Stimulated activated CD8-positive, alpha-beta memory T cell treated with anti-CD3 and anti-CD28 coated beads, Interleukin-7, amount 100 ng/mL, for 24 hours (primary cell): ENCODE results near the gene NFATC2.

ENCODE experiments used
- DNase-seq: peaks from one replicate; pipeline ENCODE4 v3.0.0-alpha.2; 2020; ENCODE audit warnings: low read depth

NFATC2 gene

DNA sequence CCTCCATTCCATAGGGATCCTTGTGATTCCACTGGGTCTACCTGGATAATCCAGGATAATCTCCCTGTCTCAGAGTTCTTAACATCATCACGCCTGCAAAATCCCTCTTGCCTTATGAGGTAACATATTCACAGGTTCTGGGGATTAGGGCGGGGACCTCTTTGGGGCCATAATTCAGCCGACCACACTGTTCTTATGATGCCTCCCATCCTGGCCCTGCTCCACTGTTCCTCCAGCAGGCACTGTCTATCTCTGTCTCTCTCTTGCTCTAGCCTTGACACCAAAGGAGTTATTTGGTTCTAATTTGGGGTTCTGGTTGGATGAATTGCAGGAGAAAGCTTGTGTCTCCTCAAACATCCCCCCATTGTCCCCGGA, 168.1 kb downstream of the NFATC2 start:
- DNase-seq, result no peak

DNA sequence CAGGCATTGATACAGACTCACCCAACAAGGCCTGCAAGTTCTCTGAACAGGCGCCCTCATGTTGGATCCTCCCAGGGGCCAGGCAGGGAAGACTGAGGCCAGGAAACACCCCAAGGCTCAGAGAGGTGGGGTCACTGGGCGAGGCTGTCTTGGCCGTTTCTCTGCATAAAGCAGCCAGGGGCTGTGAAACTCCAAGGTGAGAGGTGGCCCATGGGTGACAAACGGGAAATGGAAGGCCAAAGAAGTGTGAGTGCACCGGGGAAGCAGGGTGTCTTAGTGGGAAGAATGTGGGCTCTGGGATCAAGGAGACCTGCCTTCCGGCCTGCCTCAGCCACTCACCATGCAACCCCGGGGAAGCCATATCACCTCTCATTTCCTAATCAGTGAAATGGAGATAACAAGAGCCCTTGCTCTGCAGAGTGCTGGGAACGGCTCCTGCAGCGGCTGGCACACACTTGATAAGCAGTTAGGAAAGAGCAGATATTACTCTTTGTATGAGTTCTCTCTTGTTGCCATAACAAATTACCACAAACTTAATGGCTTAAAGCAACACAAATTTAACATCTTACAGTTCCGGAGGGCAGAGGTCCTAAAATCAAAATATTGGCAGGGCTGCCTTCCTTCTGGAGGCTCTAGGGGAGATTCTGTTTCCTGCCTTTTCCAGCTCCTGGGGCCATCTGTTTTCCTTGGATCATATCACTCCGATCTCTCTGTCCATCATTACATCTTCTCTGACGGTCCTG, 168.6 kb downstream of the NFATC2 start:
- DNase-seq, result no peak

- DNase-seq, result no peak
These were observed 169.6 kb downstream of the NFATC2 start for GRCh38 chr20:51372966-51373365.

DNA sequence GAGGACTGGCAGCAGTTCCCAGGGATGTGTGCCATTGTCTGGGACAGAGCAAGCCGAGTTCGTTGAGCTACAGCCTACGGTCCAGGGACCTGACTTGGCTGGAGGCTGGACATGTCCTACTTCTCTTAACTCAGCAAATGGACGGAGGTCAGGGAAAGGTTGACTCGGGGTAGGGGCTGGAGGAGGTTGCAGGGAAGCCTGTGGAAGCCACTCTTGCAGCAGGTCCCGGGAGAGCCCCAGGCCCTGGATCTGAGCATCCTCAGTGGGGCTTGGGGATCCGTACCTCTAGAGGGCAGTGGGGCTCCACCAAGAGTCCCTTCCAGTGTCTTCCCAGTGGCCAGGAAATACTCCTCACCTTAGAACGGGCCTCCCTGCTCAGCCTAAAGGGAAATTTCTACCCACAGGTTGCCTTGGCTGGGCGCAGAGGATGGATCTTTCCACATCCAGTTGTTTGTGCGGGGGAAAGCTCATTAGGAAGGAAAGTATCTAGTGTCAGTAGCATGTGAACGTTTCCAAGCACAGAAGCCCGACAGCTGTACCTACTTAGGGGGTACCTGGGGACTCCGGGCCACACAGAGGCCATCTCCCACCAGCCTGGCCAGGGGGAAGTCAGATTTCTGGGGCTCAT, 170.2 kb downstream of the NFATC2 start:
- peak; percentile 30 for DNase-seq

DNA sequence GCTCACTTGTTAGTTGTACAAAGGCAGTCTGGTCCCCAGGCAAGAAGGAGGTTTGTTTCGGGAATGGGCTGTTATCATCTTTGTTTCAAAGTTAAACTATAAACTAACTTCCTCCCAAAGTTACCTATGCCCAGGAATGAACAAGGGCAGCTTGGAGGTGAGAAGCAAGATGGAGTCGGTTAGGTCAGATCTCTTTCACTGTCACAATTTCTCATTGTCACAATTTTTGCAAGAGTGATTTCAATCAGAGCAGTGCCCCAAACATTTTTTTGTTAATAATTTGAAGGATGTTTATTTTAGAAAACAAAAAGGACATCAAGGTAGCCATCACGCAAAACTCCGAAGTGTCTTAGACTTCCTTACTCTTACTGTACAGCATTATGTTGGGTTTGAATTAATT, 170.8 kb downstream of the NFATC2 start:
- no peak for DNase-seq

DNA sequence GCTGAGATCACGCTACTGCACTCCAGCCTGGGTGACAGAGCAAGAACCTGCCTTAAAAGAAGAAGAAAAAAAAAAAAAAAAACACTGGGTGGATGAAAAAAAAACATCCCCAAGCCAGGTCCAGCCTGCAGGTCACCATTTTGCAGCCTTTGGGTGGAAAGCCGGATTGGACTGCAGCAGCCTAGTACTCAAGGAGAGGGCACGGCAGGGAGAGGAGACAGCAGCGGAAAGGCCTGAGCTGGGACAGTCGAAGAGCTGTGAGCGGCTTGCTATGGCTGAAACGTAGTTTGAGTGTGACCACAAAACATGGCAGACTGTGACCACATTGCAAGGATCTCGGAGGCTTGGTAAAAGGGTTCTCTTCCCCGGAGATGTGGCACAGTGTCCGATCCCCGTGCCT, 173.0 kb downstream of the NFATC2 start:
- DNase-seq, result no peak

- DNase-seq, result no peak
These were observed 173.9 kb downstream of the NFATC2 start for GRCh38 chr20:51368461-51369211.

- no peak for DNase-seq
These were observed 176.2 kb downstream of the NFATC2 start for GRCh38 chr20:51366155-51366886.

- DNase-seq, result no peak
These were observed 176.8 kb downstream of the NFATC2 start for GRCh38 chr20:51365670-51366069.

GRCh38 chr20:51363813-51364212, 178.7 kb downstream of the NFATC2 start:
- no peak for DNase-seq

DNA sequence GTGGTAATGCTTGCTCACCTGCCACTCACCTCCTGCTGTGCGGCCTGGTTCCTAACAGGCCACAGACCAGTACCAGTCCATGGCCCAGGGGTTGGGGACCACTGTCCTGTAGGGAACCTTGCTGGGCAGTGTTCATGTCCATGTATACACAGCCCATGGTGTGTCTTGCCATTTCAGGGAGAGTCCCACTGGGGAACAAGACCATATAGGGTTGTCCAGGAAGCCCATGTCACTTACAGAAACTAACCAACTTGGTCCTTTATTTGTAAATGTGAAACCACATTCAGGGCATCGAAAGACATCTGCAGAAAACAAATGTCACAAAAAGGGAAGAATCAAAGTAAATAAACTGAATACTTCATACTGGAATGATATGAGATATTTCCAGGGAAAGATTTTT, 179.1 kb downstream of the NFATC2 start:
- no peak for DNase-seq

DNA sequence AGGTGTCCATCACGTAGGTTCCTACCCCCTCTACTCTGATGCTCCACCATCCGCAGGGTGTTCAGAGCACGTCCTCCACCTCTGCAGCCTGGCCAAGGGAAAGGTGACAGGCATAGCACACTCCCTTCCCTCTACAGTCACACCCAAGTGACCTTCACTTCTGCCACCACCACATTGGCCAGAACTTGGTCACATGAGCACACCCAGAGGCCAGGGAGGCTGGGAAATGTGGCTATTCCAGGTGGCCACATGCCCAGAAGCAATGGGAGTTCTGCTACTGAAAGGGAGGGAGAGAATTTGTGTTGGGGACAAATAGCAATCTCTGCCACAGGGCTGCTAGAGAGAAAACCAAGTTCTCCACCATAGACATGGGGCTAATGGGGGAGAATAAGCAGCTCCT, 180.3 kb downstream of the NFATC2 start:
- no peak for DNase-seq

- DNase-seq, result no peak
These were observed 181.3 kb downstream of the NFATC2 start for GRCh38 chr20:51361258-51361657.

GRCh38 chr20:51360451-51361201, 181.9 kb downstream of the NFATC2 start:
- DNase-seq, result no peak

DNA sequence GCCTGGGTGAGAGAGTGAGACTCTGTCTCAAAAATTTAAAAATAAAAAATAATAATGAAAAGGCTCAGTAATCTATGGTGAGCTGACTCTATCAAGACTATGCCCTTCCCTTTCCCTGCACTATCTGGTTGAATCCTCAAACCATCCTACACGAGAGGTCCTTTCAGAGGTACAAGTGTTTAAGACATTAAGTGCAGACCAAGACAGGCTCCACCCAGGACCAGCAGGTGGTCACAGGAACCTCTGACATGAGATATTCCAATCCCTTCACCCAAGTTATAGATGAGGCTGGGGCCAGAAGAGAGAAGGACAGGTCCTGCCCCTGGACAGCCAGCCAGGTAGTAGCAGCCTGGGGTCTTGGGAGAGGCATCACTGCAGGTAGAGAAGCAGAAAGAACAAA, 182.6 kb downstream of the NFATC2 start:
- DNase-seq, result no peak

GRCh38 chr20:51359401-51359800, 183.1 kb downstream of the NFATC2 start:
- DNase-seq, result no peak

GRCh38 chr20:51358032-51358724, 184.3 kb downstream of the NFATC2 start:
- no peak for DNase-seq

GRCh38 chr20:51357543-51357942, 185.0 kb downstream of the NFATC2 start:
- no peak for DNase-seq

DNA sequence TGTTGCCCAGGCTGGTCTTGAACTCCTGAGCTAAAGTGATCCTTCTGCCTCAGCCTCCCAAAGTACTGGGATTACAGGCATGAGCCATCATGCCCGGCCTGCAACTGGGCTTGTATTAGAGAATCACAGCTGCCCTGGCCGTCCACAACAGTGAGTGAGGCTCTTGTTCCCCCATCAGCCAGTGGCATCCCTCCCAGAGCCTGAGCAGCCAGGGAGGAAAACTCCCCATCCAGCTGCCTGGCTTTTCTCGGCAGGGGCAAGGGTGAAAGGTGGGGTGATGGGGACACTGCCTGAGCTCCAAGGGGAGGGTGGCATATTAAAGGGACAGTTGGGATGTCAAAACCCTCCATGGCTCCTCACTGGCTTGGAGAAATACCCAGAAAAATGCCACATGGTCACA, 185.6 kb downstream of the NFATC2 start:
- DNase-seq, result no peak

DNA sequence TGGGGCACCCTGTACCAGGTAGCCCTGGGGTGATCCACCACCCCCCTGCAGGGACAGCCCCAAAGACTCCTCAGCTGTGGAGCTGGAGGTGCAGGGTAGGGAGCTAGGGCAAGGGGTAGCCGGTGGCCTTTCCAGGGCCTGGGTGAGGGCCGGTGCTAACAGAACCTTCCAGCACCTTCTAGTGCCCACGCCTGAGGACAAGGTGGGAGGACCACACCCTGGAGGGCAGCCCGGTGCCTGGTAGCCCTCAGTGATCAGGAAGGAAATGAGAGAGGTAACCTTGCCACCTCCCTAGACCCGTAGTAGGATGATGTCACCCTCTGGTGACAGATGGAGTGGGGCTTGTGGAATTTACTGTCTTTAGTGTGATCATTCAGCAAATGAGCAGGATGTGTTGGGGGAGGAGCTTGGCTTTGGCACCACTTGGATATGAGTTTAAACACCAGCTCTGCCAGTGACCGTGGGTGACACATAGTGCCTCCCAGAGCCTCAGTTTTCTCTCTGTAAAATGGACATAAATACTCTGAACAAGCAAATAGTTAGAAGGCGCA, 187.7 kb downstream of the NFATC2 start:
- DNase-seq, result no peak

DNA sequence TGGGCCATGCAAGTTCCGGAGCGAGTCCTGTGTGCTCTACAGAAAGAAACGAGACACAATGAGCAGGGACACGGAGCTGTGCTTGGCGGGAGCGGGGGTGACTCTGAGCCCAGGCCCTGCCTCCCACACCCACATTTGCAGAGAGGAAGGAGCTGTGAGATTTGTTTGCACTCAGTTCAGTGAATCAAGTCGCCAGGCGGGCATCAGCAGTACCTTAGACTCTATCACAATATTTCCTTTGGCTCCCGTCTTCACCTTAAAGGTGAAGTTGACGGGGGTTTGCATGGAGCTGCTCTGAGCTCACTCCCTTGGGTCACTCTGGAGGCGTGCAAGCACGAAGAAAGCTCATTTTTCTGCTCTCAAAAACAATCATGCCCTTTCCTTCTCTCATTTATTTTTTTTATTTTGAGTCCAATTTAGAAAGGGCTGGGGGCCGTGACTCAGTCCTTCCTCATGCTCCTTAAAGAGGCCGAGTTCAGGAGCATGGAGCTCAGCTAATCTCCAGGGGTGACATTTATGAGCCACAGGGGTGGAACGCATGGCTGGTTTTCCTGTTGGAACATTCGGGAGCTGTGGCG, 188.2 kb downstream of the NFATC2 start:
- no peak for DNase-seq
